Right lobe of liver (tissue), 4 donors: ENCODE data around the gene SDR9C7.

Source experiments
- POLR2A ChIP-seq: fragments of 450-650 bp; IDR thresholded peaks from one replicate; pipeline ENCODE4 v1.6.1; 2017; ENCODE audit warnings: antibody characterized with exemption, mild to moderate bottlenecking
- TF ChIP-seq, protein P1 (sequence below), 4 donors: fragments of 200-600 bp in 3 of 4; fragments of 450-650 bp in 1 of 4; IDR thresholded peaks; one replicate each; pipeline versions ENCODE4 v1.5.1 to v1.8.0; 2016 to 2022; ENCODE audit warnings: antibody characterized with exemption in 4 of 4, mild to moderate bottlenecking in 2 of 4
- donor health status: DM: no; HTN: no; CAD: no.
- donor health status: DM: no; HTN: no; CAD: no.
- donor health status: DM: no; HTN: yes; CAD: no.

DNA sequence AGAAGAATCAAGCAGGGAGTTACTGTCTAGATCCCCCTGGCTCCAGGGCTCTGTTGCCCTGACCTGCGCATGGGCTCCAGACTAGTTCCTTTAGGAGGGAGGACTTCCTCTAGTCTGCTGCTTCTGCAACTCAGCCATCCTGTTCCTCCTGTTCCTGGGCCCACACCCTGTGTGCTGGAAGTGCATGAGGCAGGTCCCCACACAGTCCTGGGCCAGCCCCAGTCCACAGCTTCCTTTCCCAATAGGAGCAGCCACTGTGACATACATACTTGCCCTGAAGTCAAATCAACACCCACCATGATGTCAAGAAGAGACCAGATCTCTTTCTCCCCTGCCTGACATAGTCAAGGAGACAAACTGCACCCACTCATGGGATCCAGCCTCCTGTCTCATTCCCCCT is 1.3 kb downstream of the SDR9C7 start:
- TF ChIP-seq, protein P1, sequence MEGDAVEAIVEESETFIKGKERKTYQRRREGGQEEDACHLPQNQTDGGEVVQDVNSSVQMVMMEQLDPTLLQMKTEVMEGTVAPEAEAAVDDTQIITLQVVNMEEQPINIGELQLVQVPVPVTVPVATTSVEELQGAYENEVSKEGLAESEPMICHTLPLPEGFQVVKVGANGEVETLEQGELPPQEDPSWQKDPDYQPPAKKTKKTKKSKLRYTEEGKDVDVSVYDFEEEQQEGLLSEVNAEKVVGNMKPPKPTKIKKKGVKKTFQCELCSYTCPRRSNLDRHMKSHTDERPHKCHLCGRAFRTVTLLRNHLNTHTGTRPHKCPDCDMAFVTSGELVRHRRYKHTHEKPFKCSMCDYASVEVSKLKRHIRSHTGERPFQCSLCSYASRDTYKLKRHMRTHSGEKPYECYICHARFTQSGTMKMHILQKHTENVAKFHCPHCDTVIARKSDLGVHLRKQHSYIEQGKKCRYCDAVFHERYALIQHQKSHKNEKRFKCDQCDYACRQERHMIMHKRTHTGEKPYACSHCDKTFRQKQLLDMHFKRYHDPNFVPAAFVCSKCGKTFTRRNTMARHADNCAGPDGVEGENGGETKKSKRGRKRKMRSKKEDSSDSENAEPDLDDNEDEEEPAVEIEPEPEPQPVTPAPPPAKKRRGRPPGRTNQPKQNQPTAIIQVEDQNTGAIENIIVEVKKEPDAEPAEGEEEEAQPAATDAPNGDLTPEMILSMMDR (IDR thresholded peaks at IDR 0.05), result no peak
- no peak for TF ChIP-seq POLR2A
